Inferior parietal cortex (tissue), 1 donor: ENCODE data around the gene CBR3.
A peak's percentile ranks its signal among the peaks of the same experiment; 100 is the strongest.

Experiments
- DNase-seq: peaks from one replicate; pipeline ENCODE4 v3.0.0-alpha.2; 2016; ENCODE audit errors: extremely low spot score

The CBR3 gene

GRCh38 chr21:36155603-36156338 is 20.9 kb downstream of the CBR3 start:
- no peak for DNase-seq

GRCh38 chr21:36156339-36156814 is 21.5 kb downstream of the CBR3 start:
- DNase-seq, result peak; percentile 94

GRCh38 chr21:36156815-36157670 is 22.2 kb downstream of the CBR3 start, which contains the start of gene DOP1B:
TSS of gene DOP1B (plus strand) at chr21:36156824. CDS start at chr21:36164734, 7,910 bp downstream.
- DNase-seq, result no peak

- DNase-seq, result no peak
Measured at GRCh38 chr21:36159356-36159921, 24.6 kb downstream of the CBR3 start.

GRCh38 chr21:36160850-36161178 is 25.9 kb downstream of the CBR3 start:
- no peak for DNase-seq

GRCh38 chr21:36162631-36163030 is 27.8 kb downstream of the CBR3 start:
- no peak for DNase-seq

- no peak for DNase-seq
Measured at GRCh38 chr21:36163750-36164741, 29.2 kb downstream of the CBR3 start.

GRCh38 chr21:36165356-36165755 is 30.5 kb downstream of the CBR3 start:
- DNase-seq, result no peak

GRCh38 chr21:36166705-36167104 is 31.8 kb downstream of the CBR3 start:
- DNase-seq, result no peak

GRCh38 chr21:36167541-36167940 is 32.7 kb downstream of the CBR3 start:
- no peak for DNase-seq

- no peak for DNase-seq
Measured at GRCh38 chr21:36169470-36170128, 34.7 kb downstream of the CBR3 start.

- no peak for DNase-seq
Measured at GRCh38 chr21:36170823-36171222, 35.9 kb downstream of the CBR3 start.

- DNase-seq, result no peak
Measured at GRCh38 chr21:36171336-36171735, 36.5 kb downstream of the CBR3 start.

- DNase-seq, result no peak
Measured at GRCh38 chr21:36171741-36172331, 37.0 kb downstream of the CBR3 start.

GRCh38 chr21:36174780-36175179 is 39.9 kb downstream of the CBR3 start:
- DNase-seq, result no peak

GRCh38 chr21:36175771-36176565 is 41.1 kb downstream of the CBR3 start:
- no peak for DNase-seq

GRCh38 chr21:36178349-36178748 is 43.5 kb downstream of the CBR3 start:
- no peak for DNase-seq

GRCh38 chr21:36179145-36179544 is 44.3 kb downstream of the CBR3 start:
- DNase-seq, result no peak

- no peak for DNase-seq
Measured at GRCh38 chr21:36180963-36181362, 46.1 kb downstream of the CBR3 start.
